Activated CD8-positive, alpha-beta memory T cell treated with anti-CD3 and anti-CD28 coated beads for 1 hour (primary cell): Measurements from ENCODE around the gene TFAM.

Source experiments
- DNase-seq, 2 donors: peaks; one replicate each; pipeline ENCODE4 v3.0.0-alpha.2; 2020; ENCODE audit warnings: low read depth in 1 of 2; ENCODE audit errors: extremely low read depth in 1 of 2

The TFAM gene

GRCh38 chr10:58384999-58385783 lies at the start of gene TFAM:
TFAM (plus strand) TSS chr10:58385410; CDS start chr10:58385548, 138 bp downstream.
- peak; percentile 92 to 96 for DNase-seq

DNA sequence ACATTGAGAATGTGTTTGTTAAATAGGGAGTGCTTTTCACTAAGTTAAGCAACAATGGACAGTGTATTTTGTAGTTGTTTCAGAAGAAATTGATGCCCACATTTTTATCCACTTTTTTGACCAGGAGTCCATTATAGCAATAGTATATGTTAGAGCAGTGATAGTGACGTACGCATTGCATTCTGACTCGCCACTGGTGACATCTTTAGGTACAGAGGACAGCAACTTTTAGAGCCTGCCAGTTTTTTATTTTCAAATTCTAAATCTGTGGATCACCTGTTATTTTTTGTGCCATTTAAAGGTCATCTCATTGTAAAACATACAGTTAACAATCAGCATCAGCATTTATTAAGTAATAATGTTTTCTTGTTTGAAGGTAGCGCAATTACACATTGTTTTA lies 49.0 kb upstream of the TFAM start:
- no peak for DNase-seq

- no peak for DNase-seq
These were observed 43.8 kb upstream of the TFAM start for GRCh38 chr10:58341422-58341821.

DNA sequence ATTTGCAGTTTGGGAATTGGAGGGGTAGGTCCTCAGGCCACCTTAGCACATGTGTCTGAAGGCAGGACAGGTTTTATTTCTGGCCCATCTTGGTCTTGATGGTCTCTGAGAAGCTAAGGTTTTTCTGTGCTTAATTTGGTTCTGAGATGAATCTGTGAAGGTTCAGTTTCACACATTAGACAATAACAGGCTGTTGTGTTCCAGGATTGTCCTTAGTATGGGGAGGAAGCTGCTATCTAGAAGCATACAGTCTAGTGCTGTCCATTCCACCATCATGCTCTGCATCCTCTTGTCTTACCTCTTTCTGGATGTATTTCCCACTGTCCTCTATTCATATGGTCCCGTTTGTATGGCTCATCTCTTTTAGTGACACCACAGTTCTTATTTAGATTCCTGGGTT lies 43.3 kb upstream of the TFAM start:
- no peak for DNase-seq

DNA sequence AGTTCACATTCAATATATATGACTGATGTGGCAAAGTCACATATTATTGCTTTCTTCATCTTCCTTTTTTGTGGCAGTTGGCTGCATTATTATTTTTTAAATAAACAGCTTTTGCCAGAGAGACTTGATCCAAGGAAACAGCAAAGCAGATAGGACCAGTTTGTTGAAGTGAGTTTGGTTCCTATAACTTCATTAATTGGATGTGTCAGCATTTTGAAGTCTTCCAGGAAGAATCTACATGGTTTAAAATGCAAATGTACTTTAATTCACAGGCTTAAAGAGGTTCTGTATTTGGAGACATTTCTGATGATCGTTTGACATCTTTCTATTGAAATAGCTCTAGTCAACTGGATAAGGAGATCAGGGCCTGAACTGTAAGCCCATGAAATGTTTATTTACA lies 37.2 kb upstream of the TFAM start:
- no peak for DNase-seq

DNA sequence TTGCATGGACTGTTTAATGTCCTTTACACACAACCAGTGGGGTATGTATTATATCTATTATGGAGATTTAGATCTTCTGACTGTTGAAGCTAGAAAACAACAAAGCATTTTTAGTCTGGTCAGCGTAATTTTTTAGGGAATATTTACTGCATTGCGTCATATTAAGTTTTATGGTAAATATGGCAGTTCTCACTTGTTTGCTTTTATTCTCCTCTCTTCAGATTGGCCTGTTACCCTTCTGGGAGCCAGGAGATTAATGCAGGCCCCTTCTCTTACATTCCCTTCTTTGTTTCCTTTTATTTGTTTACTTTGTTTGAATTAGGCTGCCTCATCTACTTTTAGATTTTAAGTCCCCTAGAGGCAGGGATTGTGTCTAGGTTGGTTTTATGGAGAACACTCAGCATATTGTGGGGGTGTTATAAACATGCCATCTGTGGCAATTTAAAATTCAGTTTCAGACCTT lies 36.6 kb upstream of the TFAM start:
- DNase-seq, result no peak

DNA sequence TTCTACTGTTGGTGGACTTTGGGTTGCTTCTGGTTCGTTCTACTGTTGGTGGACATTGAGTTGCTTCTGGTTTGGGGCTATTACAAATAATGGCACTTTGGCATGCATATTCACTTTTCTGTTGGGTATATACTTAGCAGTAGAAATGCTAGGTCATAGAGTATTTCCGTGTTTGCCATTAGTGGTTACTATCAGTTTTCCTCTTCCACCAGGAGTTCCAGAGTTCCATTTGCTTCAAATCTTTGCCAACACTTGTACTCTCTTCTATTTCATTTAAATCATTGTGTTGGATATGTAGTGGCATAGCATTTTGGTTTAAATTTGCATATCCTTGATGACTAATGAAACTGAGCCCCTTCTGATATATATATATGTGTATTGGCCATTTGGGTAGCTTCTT lies 35.2 kb upstream of the TFAM start:
- no peak for DNase-seq

GRCh38 chr10:58350619-58351323 lies 34.4 kb upstream of the TFAM start:
- DNase-seq, result no peak

- no peak for DNase-seq
These were observed 33.3 kb upstream of the TFAM start for GRCh38 chr10:58351616-58352578.

- DNase-seq, result no peak
These were observed 32.1 kb upstream of the TFAM start for GRCh38 chr10:58352956-58353610.

GRCh38 chr10:58356756-58357155 lies 28.5 kb upstream of the TFAM start:
- no peak for DNase-seq

GRCh38 chr10:58358314-58358933 lies 26.8 kb upstream of the TFAM start:
- no peak for DNase-seq

DNA sequence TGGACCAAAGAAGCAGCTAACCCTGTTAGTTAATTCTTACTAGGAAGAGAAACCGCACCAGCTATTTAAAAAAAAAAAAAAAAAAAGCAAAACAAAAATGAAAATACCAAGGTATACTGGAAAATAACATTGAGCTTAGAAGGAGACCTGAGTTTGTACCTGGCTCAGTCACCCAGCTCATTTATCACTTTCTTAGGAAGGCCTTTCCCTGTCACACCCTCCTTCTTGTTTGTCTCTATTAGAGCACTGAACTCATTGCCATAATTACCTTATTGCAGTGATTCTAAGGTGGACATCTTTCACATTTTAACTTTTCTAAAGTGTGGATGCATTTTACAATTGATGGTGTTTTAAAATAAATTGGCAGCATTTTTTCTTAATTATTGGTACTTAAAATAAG lies 26.3 kb upstream of the TFAM start:
- DNase-seq, result no peak

DNA sequence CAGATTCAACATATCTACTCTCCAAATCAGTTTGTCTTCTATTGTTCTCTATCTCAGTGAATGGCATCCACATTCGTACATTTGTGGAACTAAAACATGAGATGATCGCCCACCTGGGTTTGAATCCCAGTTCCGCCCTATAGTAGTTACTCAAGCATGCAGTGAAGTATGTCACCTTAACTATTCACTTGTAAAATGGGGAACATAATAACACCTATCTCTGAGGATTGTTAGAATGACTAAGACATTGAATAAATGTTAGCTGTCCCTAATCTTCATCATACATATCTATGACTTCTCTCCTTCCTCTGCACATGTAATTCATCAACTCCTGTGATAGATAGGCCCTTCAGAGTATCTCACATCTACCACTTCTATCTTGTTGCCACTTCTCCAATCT lies 25.7 kb upstream of the TFAM start:
- no peak for DNase-seq

GRCh38 chr10:58360412-58361004 lies 24.7 kb upstream of the TFAM start:
- DNase-seq, result no peak

DNA sequence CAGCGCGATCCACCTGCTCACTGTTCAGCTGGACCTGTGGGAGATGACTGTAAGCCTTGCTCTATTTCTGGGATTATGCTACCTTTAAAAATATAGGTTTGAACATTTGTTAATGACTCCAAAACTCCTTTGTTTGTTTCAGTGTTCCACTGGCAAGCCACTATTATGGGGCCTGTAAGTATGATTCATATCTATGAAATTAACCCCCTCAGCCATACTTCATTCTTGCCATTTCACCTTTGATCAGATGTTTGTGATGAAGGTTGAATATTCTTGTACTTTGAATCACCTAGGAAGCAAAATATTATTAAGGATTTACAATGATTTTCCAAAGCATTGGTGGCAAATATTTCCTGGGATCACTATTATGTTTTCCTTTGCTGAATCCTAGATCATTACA lies 23.9 kb upstream of the TFAM start:
- DNase-seq, result no peak

GRCh38 chr10:58362027-58362789 lies 23.0 kb upstream of the TFAM start:
- no peak for DNase-seq

- DNase-seq, result no peak
These were observed 18.1 kb upstream of the TFAM start for GRCh38 chr10:58367069-58367468.

DNA sequence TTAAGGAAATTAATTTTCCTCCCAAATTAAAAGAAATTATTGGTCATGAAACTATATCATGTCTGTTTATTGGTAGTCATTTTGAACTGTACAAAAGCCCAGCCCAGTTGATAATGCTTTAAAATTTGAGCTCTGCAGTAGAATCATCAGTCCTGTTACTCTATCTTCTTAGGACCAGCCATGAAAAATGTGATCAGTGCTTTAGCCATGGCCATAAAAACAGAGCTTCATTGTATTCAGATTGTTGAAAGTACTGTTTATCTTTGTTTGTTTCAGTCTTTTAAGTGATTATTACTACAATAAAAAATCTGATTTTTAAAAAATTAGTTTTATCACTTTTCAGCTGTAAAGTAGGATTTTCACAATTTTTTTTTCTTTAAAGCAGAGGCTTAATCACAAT lies 13.7 kb upstream of the TFAM start:
- no peak for DNase-seq
